Measurements from ENCODE around the gene XPR1. TPM values are rescaled to one million over a fixed set of nuclear protein-coding genes. Genes with fewer than 3 reads are reported as not detected.
A peak's percentile ranks its signal among the peaks of the same experiment; 100 is the strongest.

The XPR1 gene
- total RNA-seq, 1 donor from 2014 or later: 35.2 TPM

DNA sequence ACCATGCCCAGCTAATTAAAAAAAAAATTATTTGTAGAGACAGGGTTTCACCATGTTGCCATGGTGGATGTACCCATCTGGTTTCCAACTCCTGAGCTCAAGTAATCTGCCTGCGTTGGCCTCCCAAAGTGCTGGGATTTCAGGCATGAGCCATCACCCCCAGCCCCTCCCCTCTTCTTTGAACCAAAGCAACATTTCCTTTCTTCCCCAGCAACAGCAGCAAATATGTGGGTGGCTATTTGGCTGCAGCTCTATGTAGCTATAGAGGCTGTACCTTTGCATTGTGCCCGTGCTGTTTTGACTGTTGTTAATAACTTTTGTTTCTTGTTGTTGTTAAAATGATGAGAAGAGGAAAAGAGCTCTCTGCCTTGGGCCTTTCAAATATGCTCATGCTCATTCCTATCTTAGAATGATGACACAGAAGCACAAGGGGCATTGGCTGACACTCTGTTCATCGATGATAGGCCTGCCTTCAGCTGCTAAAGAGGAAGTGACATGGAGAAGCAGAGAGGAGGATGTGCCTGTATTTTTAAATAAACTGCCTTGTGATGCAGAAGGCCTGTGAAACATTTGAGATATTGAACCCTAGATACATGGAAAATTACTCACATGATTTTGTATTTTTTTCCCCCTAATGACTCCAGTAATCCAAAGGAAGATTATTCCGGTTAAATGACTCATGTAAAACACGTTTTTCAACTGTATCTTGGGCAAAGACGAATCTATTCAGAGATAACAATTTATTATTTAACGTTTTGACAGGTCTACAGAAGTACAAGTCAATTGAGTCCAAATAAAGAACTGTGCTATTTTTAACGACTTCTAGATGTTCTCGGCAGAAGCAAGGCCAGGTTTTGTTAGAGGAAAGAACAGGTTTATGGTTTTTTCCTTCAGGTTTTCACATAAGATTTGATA lies 20.5 kb upstream of the XPR1 start:
- Mint-ChIP-seq H3K27ac (ENCODE audit: unreplicated experiment) (no peak overlapping the region), H3K4me3 (ENCODE audit: unreplicated experiment) (no peak overlapping the region)
- no peak for FAIRE-seq

GRCh38 chr1:180612632-180613031 lies 19.2 kb upstream of the XPR1 start:
- no peak overlapping the region for H3K4me3 ChIP-seq (ENCODE audit: insufficient read depth, low read depth, low read length)
- H3K4me2 ChIP-seq (ENCODE audit: low read length): no peak overlapping the region
- H3K4me1 ChIP-seq (ENCODE audit: insufficient read depth, low read length): peaks cover 14% of the 10 kb centered on the region
- H3K27me3 ChIP-seq (ENCODE audit: insufficient read depth, low read length): no peaks in the 10 kb centered on the region
- H3K79me2 ChIP-seq (ENCODE audit: insufficient read depth, low read length): no peaks in the 10 kb centered on the region
- Mint-ChIP-seq H3K9me3 (ENCODE audit: unreplicated experiment) (no peaks in the 10 kb centered on the region), H3K4me1 (ENCODE audit: low read depth, unreplicated experiment) (peaks cover 18% of the 10 kb centered on the region), H3K27ac (ENCODE audit: unreplicated experiment) (no peak overlapping the region), H3K4me3 (ENCODE audit: unreplicated experiment) (no peak overlapping the region), H3K36me3 (ENCODE audit: low read depth, unreplicated experiment) (no peaks in the 10 kb centered on the region), H3K27me3 (ENCODE audit: low read depth, unreplicated experiment) (no peaks in the 10 kb centered on the region)
- FAIRE-seq (no peak), DNase-seq (ENCODE audit: low read depth) (no peak)
- H3K27ac ChIP-seq (ENCODE audit: low read depth, low read length): no peak overlapping the region
- H3K9me3 ChIP-seq (ENCODE audit: insufficient read depth, low read depth, low read length): no peaks in the 10 kb centered on the region
- H3K9ac ChIP-seq (ENCODE audit: low read length): no peak overlapping the region
- H2AFZ ChIP-seq (ENCODE audit: low read depth, low read length): no peak overlapping the region
- TF ChIP-seq EZH2 (IDR thresholded peaks at IDR 0.05; ENCODE audit: insufficient read depth, low read length): no peak
- TF ChIP-seq, protein P1, sequence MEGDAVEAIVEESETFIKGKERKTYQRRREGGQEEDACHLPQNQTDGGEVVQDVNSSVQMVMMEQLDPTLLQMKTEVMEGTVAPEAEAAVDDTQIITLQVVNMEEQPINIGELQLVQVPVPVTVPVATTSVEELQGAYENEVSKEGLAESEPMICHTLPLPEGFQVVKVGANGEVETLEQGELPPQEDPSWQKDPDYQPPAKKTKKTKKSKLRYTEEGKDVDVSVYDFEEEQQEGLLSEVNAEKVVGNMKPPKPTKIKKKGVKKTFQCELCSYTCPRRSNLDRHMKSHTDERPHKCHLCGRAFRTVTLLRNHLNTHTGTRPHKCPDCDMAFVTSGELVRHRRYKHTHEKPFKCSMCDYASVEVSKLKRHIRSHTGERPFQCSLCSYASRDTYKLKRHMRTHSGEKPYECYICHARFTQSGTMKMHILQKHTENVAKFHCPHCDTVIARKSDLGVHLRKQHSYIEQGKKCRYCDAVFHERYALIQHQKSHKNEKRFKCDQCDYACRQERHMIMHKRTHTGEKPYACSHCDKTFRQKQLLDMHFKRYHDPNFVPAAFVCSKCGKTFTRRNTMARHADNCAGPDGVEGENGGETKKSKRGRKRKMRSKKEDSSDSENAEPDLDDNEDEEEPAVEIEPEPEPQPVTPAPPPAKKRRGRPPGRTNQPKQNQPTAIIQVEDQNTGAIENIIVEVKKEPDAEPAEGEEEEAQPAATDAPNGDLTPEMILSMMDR (IDR thresholded peaks at IDR 0.05; ENCODE audit: insufficient read depth, low read depth, low read length): no peak
- no peaks in the 10 kb centered on the region for H4K20me1 ChIP-seq (ENCODE audit: insufficient read depth, low read length)
- no peaks in the 10 kb centered on the region for H3K36me3 ChIP-seq (ENCODE audit: insufficient read depth, low read length)

More for the DNA sequence above, 20.5 kb upstream of the XPR1 start:
- Mint-ChIP-seq H3K4me1 (ENCODE audit: low read depth, unreplicated experiment) (peaks cover 18% of the 10 kb centered on the region), H3K27me3 (ENCODE audit: low read depth, unreplicated experiment) (no peaks in the 10 kb centered on the region), H3K9me3 (ENCODE audit: unreplicated experiment) (no peaks in the 10 kb centered on the region), H3K36me3 (ENCODE audit: low read depth, unreplicated experiment) (no peaks in the 10 kb centered on the region)
- peak overlapping the region; percentile 45 for H3K4me2 ChIP-seq (ENCODE audit: low read length)
- H3K9me3 ChIP-seq (ENCODE audit: insufficient read depth, low read depth, low read length): no peaks in the 10 kb centered on the region
- no peaks in the 10 kb centered on the region for H3K79me2 ChIP-seq (ENCODE audit: insufficient read depth, low read length)
- H2AFZ ChIP-seq (ENCODE audit: low read depth, low read length): peak overlapping the region; percentile 38
- H3K36me3 ChIP-seq (ENCODE audit: insufficient read depth, low read length): no peaks in the 10 kb centered on the region
- H3K27me3 ChIP-seq (ENCODE audit: insufficient read depth, low read length): peaks cover 2% of the 10 kb centered on the region
- H3K9ac ChIP-seq (ENCODE audit: low read length): no peak overlapping the region
- no peak overlapping the region for H3K4me3 ChIP-seq (ENCODE audit: insufficient read depth, low read depth, low read length)
- peaks cover 9% of the 10 kb centered on the region for H3K4me1 ChIP-seq (ENCODE audit: insufficient read depth, low read length)
- TF ChIP-seq, protein P1 (IDR thresholded peaks at IDR 0.05; ENCODE audit: insufficient read depth, low read depth, low read length): no peak
- no peak for TF ChIP-seq EZH2 (IDR thresholded peaks at IDR 0.05; ENCODE audit: insufficient read depth, low read length)
- no peak overlapping the region for H3K27ac ChIP-seq (ENCODE audit: low read depth, low read length)
- DNase-seq (ENCODE audit: low read depth): peak; percentile 82
- H4K20me1 ChIP-seq (ENCODE audit: insufficient read depth, low read length): no peaks in the 10 kb centered on the region

DNA sequence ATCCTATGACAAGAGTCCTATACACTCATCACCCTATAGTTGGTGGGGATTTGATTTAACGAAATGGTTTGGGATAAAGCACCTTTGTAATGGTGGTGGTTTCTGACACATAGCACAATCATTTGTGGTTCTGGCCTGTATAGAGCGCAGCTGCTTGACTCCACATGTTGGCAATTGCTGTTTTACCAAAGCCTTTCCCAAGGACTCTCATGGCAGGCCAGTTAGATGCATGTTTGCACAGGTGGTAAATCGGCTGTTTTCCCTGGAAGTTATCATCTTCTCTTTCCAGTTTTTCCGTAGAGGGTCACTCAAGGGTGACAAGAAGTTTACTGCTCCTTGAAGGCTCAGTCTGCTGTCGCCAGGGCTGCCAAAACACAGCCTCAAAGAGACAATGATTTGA lies 17.1 kb upstream of the XPR1 start:
- H3K27me3 Mint-ChIP-seq (ENCODE audit: low read depth, unreplicated experiment): no peaks in the 10 kb centered on the region
- H2AFZ ChIP-seq (ENCODE audit: low read depth, low read length): no peak overlapping the region
- H3K27ac Mint-ChIP-seq (ENCODE audit: unreplicated experiment): no peak overlapping the region
- H3K4me3 ChIP-seq (ENCODE audit: insufficient read depth, low read depth, low read length): no peak overlapping the region
- peaks cover 14% of the 10 kb centered on the region for H3K4me1 ChIP-seq (ENCODE audit: insufficient read depth, low read length)
- H4K20me1 ChIP-seq (ENCODE audit: insufficient read depth, low read length): no peaks in the 10 kb centered on the region
- H3K27me3 ChIP-seq (ENCODE audit: insufficient read depth, low read length): no peaks in the 10 kb centered on the region
- no peaks in the 10 kb centered on the region for H3K36me3 ChIP-seq (ENCODE audit: insufficient read depth, low read length)
- H3K79me2 ChIP-seq (ENCODE audit: insufficient read depth, low read length): no peaks in the 10 kb centered on the region
- peaks cover 18% of the 10 kb centered on the region for H3K4me1 Mint-ChIP-seq (ENCODE audit: low read depth, unreplicated experiment)
- H3K9me3 ChIP-seq (ENCODE audit: insufficient read depth, low read depth, low read length): no peaks in the 10 kb centered on the region
- FAIRE-seq (no peak), DNase-seq (ENCODE audit: low read depth) (peak; percentile 80)
- H3K36me3 Mint-ChIP-seq (ENCODE audit: low read depth, unreplicated experiment): no peaks in the 10 kb centered on the region
- H3K4me2 ChIP-seq (ENCODE audit: low read length): no peak overlapping the region
- H3K9me3 Mint-ChIP-seq (ENCODE audit: unreplicated experiment): no peaks in the 10 kb centered on the region
- TF ChIP-seq, protein P1 (IDR thresholded peaks at IDR 0.05; ENCODE audit: insufficient read depth, low read depth, low read length): no peak
- no peak for TF ChIP-seq EZH2 (IDR thresholded peaks at IDR 0.05; ENCODE audit: insufficient read depth, low read length)
- H3K9ac ChIP-seq (ENCODE audit: low read length): no peak overlapping the region
- H3K4me3 Mint-ChIP-seq (ENCODE audit: unreplicated experiment): no peak overlapping the region
- H3K27ac ChIP-seq (ENCODE audit: low read depth, low read length): no peak overlapping the region
